GM19240 (cell line): ENCODE data around the gene TEX29.

ENCODE experiments used
- DNase-seq: peaks from one replicate; pipeline ENCODE4 v3.0.0; 2011; ENCODE audit warnings: low spot score; ENCODE audit not compliant: insufficient read length

TEX29 gene

GRCh38 chr13:111289251-111289650 is 31.2 kb upstream of the TEX29 start:
- DNase-seq: no peak

- no peak for DNase-seq
Observed at GRCh38 chr13:111291908-111292307, 28.5 kb upstream of the TEX29 start.

GRCh38 chr13:111292710-111293485 is 27.5 kb upstream of the TEX29 start:
- DNase-seq: no peak

- DNase-seq: no peak
Observed at GRCh38 chr13:111295886-111296285, 24.6 kb upstream of the TEX29 start.

GRCh38 chr13:111296417-111296816 is 24.0 kb upstream of the TEX29 start:
- no peak for DNase-seq

GRCh38 chr13:111298214-111298975 is 22.0 kb upstream of the TEX29 start:
- no peak for DNase-seq

- no peak for DNase-seq
Observed at GRCh38 chr13:111302045-111302726, 18.3 kb upstream of the TEX29 start.

GRCh38 chr13:111303559-111303958 is 16.9 kb upstream of the TEX29 start:
- DNase-seq: no peak

GRCh38 chr13:111304041-111304544 is 16.3 kb upstream of the TEX29 start:
- peak; percentile 36 for DNase-seq

- DNase-seq: no peak
Observed at GRCh38 chr13:111304603-111305289, 15.7 kb upstream of the TEX29 start.

GRCh38 chr13:111312944-111313590 is 7.4 kb upstream of the TEX29 start:
- DNase-seq: no peak

GRCh38 chr13:111313911-111314425 is 6.5 kb upstream of the TEX29 start:
- DNase-seq: no peak

GRCh38 chr13:111314852-111315251 is 5.6 kb upstream of the TEX29 start:
- no peak for DNase-seq

GRCh38 chr13:111315347-111315995 is 5.0 kb upstream of the TEX29 start:
- DNase-seq: no peak

GRCh38 chr13:111316161-111316730 is 4.2 kb upstream of the TEX29 start:
- no peak for DNase-seq

GRCh38 chr13:111317042-111317550 is 3.3 kb upstream of the TEX29 start:
- DNase-seq: no peak

- no peak for DNase-seq
Observed at GRCh38 chr13:111317571-111318345, 2.7 kb upstream of the TEX29 start.

- DNase-seq: no peak
Observed at GRCh38 chr13:111318386-111318785, 2.1 kb upstream of the TEX29 start.

GRCh38 chr13:111319521-111319920 is 921 bp upstream of the TEX29 start:
- no peak for DNase-seq
